Kidney capillary endothelial cell (primary cell): Measurements from ENCODE around the gene TPK1.

Experiments used
- DNase-seq: peaks from one replicate; pipeline ENCODE4 v3.0.0-alpha.2; 2018; ENCODE audit warnings: low spot score

Gene TPK1

GRCh38 chr7:144528536-144529045, 307.3 kb downstream of the TPK1 start:
- no peak for DNase-seq

GRCh38 chr7:144527051-144527471, 308.8 kb downstream of the TPK1 start:
- DNase-seq, result no peak

- DNase-seq, result no peak
Observed at GRCh38 chr7:144525956-144526355, 309.9 kb downstream of the TPK1 start.

GRCh38 chr7:144524271-144524670, 311.6 kb downstream of the TPK1 start:
- no peak for DNase-seq

- no peak for DNase-seq
Observed at GRCh38 chr7:144523621-144524020, 312.2 kb downstream of the TPK1 start.

- no peak for DNase-seq
Observed at GRCh38 chr7:144519925-144520324, 315.9 kb downstream of the TPK1 start.

- DNase-seq, result no peak
Observed at GRCh38 chr7:144518360-144518759, 317.5 kb downstream of the TPK1 start.

GRCh38 chr7:144517749-144518148, 318.1 kb downstream of the TPK1 start:
- DNase-seq, result no peak

- DNase-seq, result no peak
Observed at GRCh38 chr7:144516729-144517525, 318.9 kb downstream of the TPK1 start.

- peak; percentile 31 for DNase-seq
Observed at GRCh38 chr7:144513334-144513733, 322.5 kb downstream of the TPK1 start.

GRCh38 chr7:144510621-144511020, 325.2 kb downstream of the TPK1 start:
- no peak for DNase-seq

GRCh38 chr7:144508702-144509101, 327.2 kb downstream of the TPK1 start:
- DNase-seq, result no peak

- DNase-seq, result no peak
Observed at GRCh38 chr7:144503215-144503614, 332.6 kb downstream of the TPK1 start.

- DNase-seq, result no peak
Observed at GRCh38 chr7:144500225-144500624, 335.6 kb downstream of the TPK1 start.

GRCh38 chr7:144497282-144497681, 338.6 kb downstream of the TPK1 start:
- no peak for DNase-seq

- no peak for DNase-seq
Observed at GRCh38 chr7:144494355-144494754, 341.5 kb downstream of the TPK1 start.

- DNase-seq, result no peak
Observed at GRCh38 chr7:144489504-144489903, 346.3 kb downstream of the TPK1 start.

- DNase-seq, result no peak
Observed at GRCh38 chr7:144488977-144489376, 346.9 kb downstream of the TPK1 start.

GRCh38 chr7:144487901-144488300, 348.0 kb downstream of the TPK1 start:
- no peak for DNase-seq

- DNase-seq, result no peak
Observed at GRCh38 chr7:144484445-144484844, 351.4 kb downstream of the TPK1 start.

- no peak for DNase-seq
Observed at GRCh38 chr7:144483189-144483588, 352.7 kb downstream of the TPK1 start.

- DNase-seq, result no peak
Observed at GRCh38 chr7:144481833-144482232, 354.0 kb downstream of the TPK1 start.

- DNase-seq, result no peak
Observed at GRCh38 chr7:144477348-144477747, 358.5 kb downstream of the TPK1 start.
